Measurements from ENCODE around the gene DTNB. TPM values are rescaled to one million over a fixed set of nuclear protein-coding genes. Genes with fewer than 3 reads are reported as not detected.

The DTNB gene
- polyA plus RNA-seq, 5 donors, result 25.2 to 29.9 (median 28.2) TPM

- no peak for DNase-seq
These were observed 284.9 kb downstream of the DTNB start for GRCh38 chr2:25388491-25388890.

GRCh38 chr2:25387876-25388449 lies 285.4 kb downstream of the DTNB start:
- no peak for DNase-seq

- DNase-seq, result no peak
These were observed 286.2 kb downstream of the DTNB start for GRCh38 chr2:25386971-25387875.

- no peak for DNase-seq
These were observed 287.5 kb downstream of the DTNB start for GRCh38 chr2:25385910-25386309.

GRCh38 chr2:25383806-25384205 lies 289.6 kb downstream of the DTNB start:
- DNase-seq, result no peak

- DNase-seq, result no peak
These were observed 291.9 kb downstream of the DTNB start for GRCh38 chr2:25381502-25381901.

GRCh38 chr2:25380586-25381375 lies 292.6 kb downstream of the DTNB start:
- DNase-seq, result no peak

- DNase-seq, result no peak
These were observed 293.4 kb downstream of the DTNB start for GRCh38 chr2:25380023-25380422.

GRCh38 chr2:25379535-25379934 lies 293.8 kb downstream of the DTNB start:
- no peak for DNase-seq

GRCh38 chr2:25378731-25379490 lies 294.5 kb downstream of the DTNB start:
- DNase-seq, result no peak

- no peak for DNase-seq
These were observed 295.5 kb downstream of the DTNB start for GRCh38 chr2:25377822-25378421.

- DNase-seq, result peak; percentile 84 to 85
These were observed 296.4 kb downstream of the DTNB start for GRCh38 chr2:25376750-25377621.

- no peak for DNase-seq
These were observed 297.3 kb downstream of the DTNB start for GRCh38 chr2:25375989-25376545.

- no peak for DNase-seq
These were observed 297.9 kb downstream of the DTNB start for GRCh38 chr2:25375371-25375988.

GRCh38 chr2:25374827-25375226 lies 298.6 kb downstream of the DTNB start:
- no peak for DNase-seq

- DNase-seq, result no peak
These were observed 299.0 kb downstream of the DTNB start for GRCh38 chr2:25374411-25374810.

- DNase-seq, result no peak
These were observed 300.0 kb downstream of the DTNB start for GRCh38 chr2:25373269-25373981.

GRCh38 chr2:25372405-25373268 lies 300.7 kb downstream of the DTNB start:
- no peak for DNase-seq
